ENCODE measurements around the gene FCF1. TPM values are rescaled to one million over a fixed set of nuclear protein-coding genes. Genes with fewer than 3 reads are reported as not detected.

The FCF1 gene
- total RNA-seq: 40.7 TPM
- long read RNA-seq, full-length matches to known transcripts: 2 of 6 reads
- long read RNA-seq, partial matches to known transcripts: 1 of 6 reads
- long read RNA-seq, other reads (novel, unspliced or antisense): 3 of 6 reads

- Histone ChIP-seq H3K9me3 (no peaks in the 10 kb centered on the region), H3K4me3 (peak within 1 kb of the TSS; percentile 72), H3K36me3 (peaks cover 27% of the 10 kb centered on the region), H3K4me1 (peaks cover 30% of the 10 kb centered on the region), H3K27me3 (no peaks in the 10 kb centered on the region), H3K27ac (peak within 1 kb of the TSS; percentile 77)
- DNase-seq (peak; percentile 81), ATAC-seq (peak; percentile 99)
- intact Hi-C loops (cut with DNase I): no loop called here
- no peak for TF ChIP-seq CTCF (IDR thresholded peaks at IDR 0.05)
Observed at GRCh38 chr14:74712499-74713394, at the start of gene FCF1, which contains the start of gene AREL1. Gene FCF1 (plus strand): TSS chr14:74713144. CDS start chr14:74713198, 54 bp downstream. Gene AREL1 (minus strand): TSS chr14:74713080. CDS start chr14:74685615, 27,465 bp downstream.

- ATAC-seq: no peak
- intact Hi-C loops (cut with DNase I): no loop called here
- Histone ChIP-seq H3K4me1 (no peaks in the 10 kb centered on the region), H3K9me3 (no peaks in the 10 kb centered on the region), H3K27me3 (no peaks in the 10 kb centered on the region), H3K36me3 (peaks cover 77% of the 10 kb centered on the region), H3K27ac (no peak overlapping the region), H3K4me3 (no peak overlapping the region)
- no peak for DNase-seq
- TF ChIP-seq CTCF (IDR thresholded peaks at IDR 0.05): no peak
Observed at GRCh38 chr14:74663884-74664283, 49.1 kb upstream of the FCF1 start.

- Histone ChIP-seq H3K27me3 (no peaks in the 10 kb centered on the region), H3K4me1 (no peaks in the 10 kb centered on the region), H3K4me3 (no peak overlapping the region), H3K27ac (no peak overlapping the region), H3K36me3 (peaks cover 86% of the 10 kb centered on the region), H3K9me3 (no peaks in the 10 kb centered on the region)
- intact Hi-C loops (cut with DNase I): no loop called here
- ATAC-seq (no peak), DNase-seq (no peak)
- no peak for TF ChIP-seq CTCF (IDR thresholded peaks at IDR 0.05)
Observed at GRCh38 chr14:74664717-74665116, 48.2 kb upstream of the FCF1 start.

GRCh38 chr14:74667758-74668157 lies 45.2 kb upstream of the FCF1 start:
- DNase-seq: no peak
- Histone ChIP-seq H3K9me3 (no peaks in the 10 kb centered on the region), H3K4me3 (no peak overlapping the region), H3K4me1 (peaks cover 3% of the 10 kb centered on the region), H3K36me3 (peaks cover 98% of the 10 kb centered on the region), H3K27me3 (no peaks in the 10 kb centered on the region), H3K27ac (no peak overlapping the region)
- TF ChIP-seq CTCF (IDR thresholded peaks at IDR 0.05): no peak
- no peak for ATAC-seq
- intact Hi-C loops (cut with DNase I): no loop called here

- Histone ChIP-seq H3K36me3 (peaks cover 98% of the 10 kb centered on the region), H3K4me1 (peaks cover 3% of the 10 kb centered on the region), H3K4me3 (no peak overlapping the region), H3K9me3 (no peaks in the 10 kb centered on the region), H3K27me3 (no peaks in the 10 kb centered on the region), H3K27ac (no peak overlapping the region)
- ATAC-seq (no peak), DNase-seq (no peak)
- TF ChIP-seq CTCF (IDR thresholded peaks at IDR 0.05): no peak
- intact Hi-C loops (cut with DNase I): no loop called here
Observed at GRCh38 chr14:74669256-74669655, 43.7 kb upstream of the FCF1 start.
